Measurements from ENCODE around the gene DBN1. TPM values are rescaled to one million over a fixed set of nuclear protein-coding genes. Genes with fewer than 3 reads are reported as not detected.
A peak's percentile ranks its signal among the peaks of the same experiment; 100 is the strongest.

The DBN1 gene
- total RNA-seq, 2 experiments from 2014 or later: 101 to 105 TPM

DNA sequence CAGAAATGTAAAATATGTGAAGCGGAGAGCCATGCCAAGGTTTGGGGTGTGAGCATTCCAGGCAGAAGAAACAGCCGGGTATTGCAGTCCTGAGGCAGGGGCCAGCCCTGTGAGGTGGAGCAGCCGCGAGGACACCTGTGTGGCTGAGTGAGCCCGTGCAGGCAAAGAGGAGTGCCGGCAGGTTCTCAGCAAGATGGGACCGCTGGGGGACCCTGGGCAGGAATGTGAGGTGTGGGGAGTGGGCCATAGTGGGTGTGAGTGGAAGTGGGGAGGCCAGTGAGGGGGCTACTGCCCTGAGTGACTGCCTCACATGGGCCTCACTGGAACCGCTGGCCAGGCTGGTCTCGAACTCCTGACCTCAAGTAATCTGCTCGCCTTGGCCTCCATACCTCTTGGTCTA is 35.0 kb downstream of the DBN1 start:
- DNase-seq (no peak), ATAC-seq (no peak)
- intact Hi-C loops (cut with micrococcal nuclease): no loop called here
- POLR2A ChIA-PET: interaction anchor here (1.0 to 20.7 kb wide), 4 partner anchors 10 to 17 kb away, joined by 3 to 606 read pairs (median 34); partner anchors contain the start of genes GRK6 and PRR7
- Mint-ChIP-seq H3K36me3 (ENCODE audit: low read depth) (peaks cover 70% of the 10 kb centered on the region), H3K4me3 (no peak overlapping the region), H3K9me3 (no peaks in the 10 kb centered on the region), H3K27me3 (no peaks in the 10 kb centered on the region), H3K4me1 (ENCODE audit: low read depth) (peaks cover 55% of the 10 kb centered on the region), H3K27ac (peak overlapping the region; percentile 80)
- TF ChIP-seq, protein P1, sequence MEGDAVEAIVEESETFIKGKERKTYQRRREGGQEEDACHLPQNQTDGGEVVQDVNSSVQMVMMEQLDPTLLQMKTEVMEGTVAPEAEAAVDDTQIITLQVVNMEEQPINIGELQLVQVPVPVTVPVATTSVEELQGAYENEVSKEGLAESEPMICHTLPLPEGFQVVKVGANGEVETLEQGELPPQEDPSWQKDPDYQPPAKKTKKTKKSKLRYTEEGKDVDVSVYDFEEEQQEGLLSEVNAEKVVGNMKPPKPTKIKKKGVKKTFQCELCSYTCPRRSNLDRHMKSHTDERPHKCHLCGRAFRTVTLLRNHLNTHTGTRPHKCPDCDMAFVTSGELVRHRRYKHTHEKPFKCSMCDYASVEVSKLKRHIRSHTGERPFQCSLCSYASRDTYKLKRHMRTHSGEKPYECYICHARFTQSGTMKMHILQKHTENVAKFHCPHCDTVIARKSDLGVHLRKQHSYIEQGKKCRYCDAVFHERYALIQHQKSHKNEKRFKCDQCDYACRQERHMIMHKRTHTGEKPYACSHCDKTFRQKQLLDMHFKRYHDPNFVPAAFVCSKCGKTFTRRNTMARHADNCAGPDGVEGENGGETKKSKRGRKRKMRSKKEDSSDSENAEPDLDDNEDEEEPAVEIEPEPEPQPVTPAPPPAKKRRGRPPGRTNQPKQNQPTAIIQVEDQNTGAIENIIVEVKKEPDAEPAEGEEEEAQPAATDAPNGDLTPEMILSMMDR (IDR thresholded peaks at IDR 0.05): no peak
- CTCF ChIA-PET: interaction anchor here (1.2 to 17.9 kb wide), 4 partner anchors 12 to 120 kb away, joined by 3 to 415 read pairs (median 52); partner anchors contain the start of genes F12, GRK6 and PFN3

DNA sequence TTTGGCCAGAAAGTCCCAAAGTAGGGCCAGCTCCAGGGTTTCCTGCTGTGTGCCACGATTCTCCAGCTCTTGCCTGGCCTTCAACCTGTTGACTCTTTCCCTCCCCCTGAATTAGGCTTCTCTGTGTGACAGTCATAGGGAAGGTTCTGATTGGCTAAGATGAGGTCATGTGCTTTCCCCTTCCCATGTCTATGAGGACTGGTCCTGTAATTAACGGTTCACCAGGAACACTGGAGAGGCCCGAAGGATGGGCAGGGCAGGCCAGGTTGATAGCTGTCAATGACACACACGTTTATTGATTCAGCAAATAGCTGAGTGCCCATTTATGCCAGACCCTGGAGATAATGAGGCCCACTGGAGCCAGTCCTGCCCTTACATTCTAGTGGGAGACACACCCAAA is 35.8 kb downstream of the DBN1 start:
- Mint-ChIP-seq H3K4me3 (no peak overlapping the region), H3K9me3 (no peaks in the 10 kb centered on the region), H3K27me3 (no peaks in the 10 kb centered on the region), H3K27ac (peak overlapping the region; percentile 42), H3K36me3 (ENCODE audit: low read depth) (peaks cover 78% of the 10 kb centered on the region), H3K4me1 (ENCODE audit: low read depth) (peaks cover 64% of the 10 kb centered on the region)
- ATAC-seq: no peak
- ChIA-PET CTCF (interaction anchor here (1.0 to 11.2 kb wide), 5 partner anchors 8 to 127 kb away, joined by 4 to 102 read pairs (median 9); no protein-coding TSS in a partner anchor), POLR2A (interaction anchor here (0.7 to 20.7 kb wide), 9 partner anchors 10 to 55 kb away, joined by 3 to 606 read pairs (median 4); partner anchors contain the start of genes GRK6 and PRR7)
- intact Hi-C loops (cut with micrococcal nuclease): no loop called here
- TF ChIP-seq, protein P1 (IDR thresholded peaks at IDR 0.05): no peak
- no peak for DNase-seq

- Mint-ChIP-seq H3K9me3 (no peaks in the 10 kb centered on the region), H3K27ac (no peak overlapping the region), H3K4me1 (ENCODE audit: low read depth) (peaks cover 68% of the 10 kb centered on the region), H3K27me3 (no peaks in the 10 kb centered on the region), H3K4me3 (no peak overlapping the region), H3K36me3 (ENCODE audit: low read depth) (peaks cover 81% of the 10 kb centered on the region)
- intact Hi-C loops (cut with micrococcal nuclease): no loop called here
- no peak for ATAC-seq
- TF ChIP-seq, protein P1 (IDR thresholded peaks at IDR 0.05): no peak
- no peak for DNase-seq
- ChIA-PET POLR2A (interaction anchor here (0.8 to 20.7 kb wide), 5 partner anchors 8 to 46 kb away, joined by 3 to 606 read pairs (median 12); partner anchors contain the start of genes GRK6 and PRR7), CTCF (interaction anchor here (0.9 to 2.6 kb wide), 3 partner anchors 10 to 118 kb away, joined by 3 to 26 read pairs (median 9); no protein-coding TSS in a partner anchor)
Measured at GRCh38 chr5:177435847-177436536, 37.4 kb downstream of the DBN1 start.

DNA sequence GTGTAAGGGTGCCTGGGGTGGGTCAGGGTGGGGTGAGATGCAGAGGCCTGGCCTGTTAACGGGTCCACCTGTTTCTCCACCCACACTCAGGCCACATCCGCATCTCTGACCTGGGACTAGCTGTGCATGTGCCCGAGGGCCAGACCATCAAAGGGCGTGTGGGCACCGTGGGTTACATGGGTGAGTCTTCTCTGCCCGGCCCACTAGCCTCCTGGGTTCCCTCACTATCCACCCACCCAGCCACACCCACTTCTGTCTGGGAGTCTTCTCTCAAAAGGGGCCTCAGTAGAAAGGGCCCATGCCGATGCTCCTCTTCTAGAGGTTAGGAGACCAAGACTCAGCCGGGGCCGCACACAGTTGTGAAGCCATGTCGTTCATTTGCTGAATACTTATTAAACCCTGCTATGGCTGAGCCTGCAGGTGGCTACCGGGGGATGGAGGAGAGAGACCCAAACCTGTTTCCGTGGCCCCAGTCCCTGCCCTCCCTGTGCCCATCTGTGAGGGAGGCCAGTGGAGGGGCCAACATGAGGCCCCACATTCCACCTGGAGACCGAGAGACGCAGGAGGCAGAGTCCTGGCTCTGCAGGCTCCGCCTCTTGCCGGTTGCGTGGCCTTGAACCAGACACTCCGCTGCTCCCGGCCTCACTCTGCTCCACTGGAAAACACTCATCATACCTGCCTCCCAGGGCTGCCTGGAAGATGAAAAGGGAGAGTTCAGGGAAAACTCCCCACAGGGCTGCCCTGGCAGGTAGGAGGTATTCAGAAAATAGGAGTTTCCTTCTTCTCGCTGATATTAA is 38.3 kb downstream of the DBN1 start:
- H3K4me1 Mint-ChIP-seq (ENCODE audit: low read depth): peaks cover 71% of the 10 kb centered on the region
- H3K27ac Mint-ChIP-seq: peak overlapping the region; percentile 88
- no peaks in the 10 kb centered on the region for H3K27me3 Mint-ChIP-seq
- DNase-seq (no peak), ATAC-seq (no peak)
- peaks cover 84% of the 10 kb centered on the region for H3K36me3 Mint-ChIP-seq (ENCODE audit: low read depth)
- H3K4me3 Mint-ChIP-seq: no peak overlapping the region
- intact Hi-C loops (cut with micrococcal nuclease): no loop called here
- CTCF ChIA-PET: interaction anchor here (1.2 to 7.0 kb wide), 5 partner anchors 19 to 117 kb away, joined by 3 to 71 read pairs (median 53); no protein-coding TSS in a partner anchor
- TF ChIP-seq, protein P1 (IDR thresholded peaks at IDR 0.05): no peak
- POLR2A ChIA-PET: interaction anchor here (0.8 to 15.2 kb wide), 12 partner anchors 11 to 71 kb away, joined by 3 to 606 read pairs (median 5); partner anchors contain the start of gene PRR7
- H3K9me3 Mint-ChIP-seq: no peaks in the 10 kb centered on the region

Data from activated CD8-positive, alpha-beta T cell treated with anti-CD3 and anti-CD28 coated beads for 36 hours (primary cell).